NK-92 (cell line): ENCODE data around the gene UQCC3.
"Not testable (repeated sequence)": the region's sequence is repeated elsewhere in the genome, so short reads cannot be mapped to it uniquely, and the experiment has no call there.

Experiments used
- DNase-seq: peaks from one replicate; lab custom pipeline; 2025; ENCODE audit not compliant: unreplicated experiment; lab: John Stamatoyannopoulos, UW

The UQCC3 gene

GRCh38 chr11:62671608-62672389 is at the start of gene UQCC3, which contains the start of gene LBHD1:
UQCC3 (plus strand) TSS chr11:62671673; CDS start chr11:62671746, 73 bp downstream.
LBHD1 (minus strand) TSS chr11:62672267; CDS start chr11:62670031, 2,236 bp downstream.
- DNase-seq, result no peak

- DNase-seq, result no peak
Observed at GRCh38 chr11:62622476-62623089, 48.9 kb upstream of the UQCC3 start.

- DNase-seq, result no peak
Observed at GRCh38 chr11:62627713-62628112, 43.8 kb upstream of the UQCC3 start.

- DNase-seq, result no peak
Observed at GRCh38 chr11:62632492-62632891, 39.0 kb upstream of the UQCC3 start.

GRCh38 chr11:62644220-62644619 is 27.3 kb upstream of the UQCC3 start:
- DNase-seq, result no peak

GRCh38 chr11:62645671-62645945 is 25.9 kb upstream of the UQCC3 start:
- DNase-seq, result no peak

GRCh38 chr11:62645946-62646824 is 25.3 kb upstream of the UQCC3 start, which contains the start of gene GANAB:
GANAB (minus strand) TSS chr11:62646613; CDS start chr11:62646599, 14 bp downstream.
- peak; percentile 88 for DNase-seq

GRCh38 chr11:62646825-62647608 is 24.5 kb upstream of the UQCC3 start:
- no peak for DNase-seq

GRCh38 chr11:62647609-62648005 is 23.9 kb upstream of the UQCC3 start:
- DNase-seq, result no peak

- no peak for DNase-seq
Observed at GRCh38 chr11:62648185-62648966, 23.1 kb upstream of the UQCC3 start.

GRCh38 chr11:62648967-62649364 is 22.5 kb upstream of the UQCC3 start:
- DNase-seq, result no peak

- DNase-seq, result no peak
Observed at GRCh38 chr11:62649486-62649885, 22.0 kb upstream of the UQCC3 start.

GRCh38 chr11:62650283-62650682 is 21.2 kb upstream of the UQCC3 start:
- not testable (repeated sequence) for DNase-seq

GRCh38 chr11:62652161-62653006 is 19.1 kb upstream of the UQCC3 start:
- no peak for DNase-seq

GRCh38 chr11:62654297-62654696 is 17.2 kb upstream of the UQCC3 start:
- DNase-seq, result no peak

- DNase-seq, result no peak
Observed at GRCh38 chr11:62656796-62657429, 14.6 kb upstream of the UQCC3 start.

- no peak for DNase-seq
Observed at GRCh38 chr11:62664405-62665074, 6.9 kb upstream of the UQCC3 start.

GRCh38 chr11:62665075-62665598 is 6.3 kb upstream of the UQCC3 start, which contains the start of the genes C11orf98 and CSKMT:
C11orf98 (minus strand) TSS chr11:62665210; CDS start chr11:62665169, 41 bp downstream.
CSKMT (plus strand) TSS chr11:62665312; CDS start chr11:62665880, 568 bp downstream.
- peak; percentile 72 for DNase-seq
